Esophagus squamous epithelium (tissue), 5 donors: Measurements from ENCODE around the gene TLE3. TPM values are rescaled to one million over a fixed set of nuclear protein-coding genes. Genes with fewer than 3 reads are reported as not detected.

Source experiments
- DNase-seq: peaks from one replicate; lab custom pipeline; 2025; lab: John Stamatoyannopoulos, UW
- H3K27ac ChIP-seq, 4 donors: fragments of 200-600 bp; sonication (generic); one replicate each; pipeline ENCODE4 v1.5.1; 2016 to 2019; ENCODE audit warnings: mild to moderate bottlenecking in 1 of 4
- H3K27me3 ChIP-seq, 4 donors: fragments of 200-600 bp; sonication (generic); 1 replicate in 3 of 4; 2 replicates in 1 of 4; pipeline versions ENCODE4 v1.5.1 to v1.6.0; 2017 to 2021; ENCODE audit warnings: antibody characterized with exemption in 1 of 4
- H3K36me3 ChIP-seq, 3 donors: fragments of 200-600 bp; sonication (generic); one replicate each; pipeline ENCODE4 v1.5.1; 2016 to 2019
- H3K4me1 ChIP-seq, 3 donors: fragments of 200-600 bp; sonication (generic); one replicate each; pipeline ENCODE4 v1.5.1; 2017 to 2019
- H3K4me3 ChIP-seq, 4 donors: fragments of 200-600 bp; sonication (generic); 1 replicate in 3 of 4; 2 replicates in 1 of 4; pipeline ENCODE4 v1.5.1; 2016 to 2019; ENCODE audit warnings: mild to moderate bottlenecking in 2 of 4, moderate library complexity in 1 of 4
- H3K9me3 ChIP-seq, 3 donors: fragments of 200-600 bp; sonication (generic); one replicate each; pipeline ENCODE4 v1.5.1; 2016 to 2019
- CTCF ChIP-seq, 6 experiments: fragments of 450-650 bp in 4 of 6; fragments of 200-600 bp in 2 of 6; sonication (generic) in 2 of 6; IDR thresholded peaks; one replicate each; pipeline ENCODE4 v1.5.1; 2016 to 2019; ENCODE audit warnings: antibody characterized with exemption in 6 of 6, mild to moderate bottlenecking in 4 of 6, moderate library complexity in 4 of 6
- POLR2A ChIP-seq, 4 donors: fragments of 450-650 bp; IDR thresholded peaks; one replicate each; pipeline ENCODE4 v1.6.1; 2017; ENCODE audit warnings: antibody characterized with exemption in 4 of 4, mild to moderate bottlenecking in 4 of 4, moderate library complexity in 3 of 4
- WGBS, 2 donors: methylation state at CpG; one replicate each; pipeline ENCODE4 v1.1.5; 2018; 5-methylcytosine and 5-hydroxymethylcytosine counted together
- intact Hi-C: fragments of 100-400 bp; cut with DNase I; formaldehyde crosslinking; loops from one replicate; pipeline ENCODE4 v1.15.0; 2022
- total RNA-seq, 4 donors: library from RNA; depleted of rRNA; stranded (reverse); fragments of >200 nt; gene quantifications; one replicate each; pipeline ENCODE4 v1.1.0, GENCODE V29; 2016
- donor health status: DM: yes; HTN: yes; CAD: no.

Gene TLE3
- total RNA-seq, 4 donors from 2014 or later, result 49.6 to 133 (median 64.4) TPM

GRCh38 chr15:70045045-70045444, 52.7 kb downstream of the TLE3 start:
- Histone ChIP-seq H3K36me3 (peaks cover 8 to 38% (median 9%) of the 10 kb centered on the region in 3 donors), H3K27me3 (no peaks in the 10 kb centered on the region), H3K9me3 (no peaks in the 10 kb centered on the region), H3K4me3 (no peak overlapping the region), H3K27ac (no peak overlapping the region), H3K4me1 (peaks cover 0 to 9% (median 3%) of the 10 kb centered on the region in 3 donors)
- no peak for DNase-seq
- intact Hi-C loops, result no loop called here
- TF ChIP-seq CTCF (IDR thresholded peaks at IDR 0.05) (no peak), POLR2A (IDR thresholded peaks at IDR 0.05) (no peak)

DNA sequence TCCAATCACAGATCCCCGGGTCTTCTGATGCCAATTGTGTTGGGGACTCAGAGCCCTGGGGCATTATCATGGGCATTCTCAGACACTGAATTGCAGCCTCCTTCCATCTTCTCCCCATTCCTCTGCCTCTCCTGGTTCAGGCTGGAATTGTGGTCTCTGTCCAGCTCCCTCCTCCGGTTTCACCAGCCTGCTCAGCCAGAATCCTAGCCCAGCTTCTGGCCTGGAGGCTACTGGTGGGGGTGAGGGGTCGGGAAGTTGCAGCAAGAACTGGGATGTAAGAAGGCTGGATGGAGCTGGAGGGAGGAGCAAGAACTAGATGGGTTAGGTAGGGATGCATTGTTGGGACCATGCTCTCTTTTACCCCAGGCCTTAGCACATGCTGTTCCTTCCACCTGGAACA, 53.5 kb downstream of the TLE3 start:
- Histone ChIP-seq H3K4me1 (peaks cover 0 to 9% (median 3%) of the 10 kb centered on the region in 3 donors), H3K27ac (no peak overlapping the region), H3K4me3 (no peak overlapping the region), H3K36me3 (peaks cover 0 to 29% (median under 1%) of the 10 kb centered on the region in 3 donors), H3K27me3 (no peaks in the 10 kb centered on the region), H3K9me3 (no peaks in the 10 kb centered on the region)
- intact Hi-C loops, result no loop called here
- WGBS, 2 donors, result 85 to 100% methylated on average over 1 to 2 of the region's 3 CpGs
- DNase-seq, result no peak
- no peak for TF ChIP-seq CTCF (IDR thresholded peaks at IDR 0.05)
- TF ChIP-seq POLR2A (IDR thresholded peaks at IDR 0.05), result no peak

DNA sequence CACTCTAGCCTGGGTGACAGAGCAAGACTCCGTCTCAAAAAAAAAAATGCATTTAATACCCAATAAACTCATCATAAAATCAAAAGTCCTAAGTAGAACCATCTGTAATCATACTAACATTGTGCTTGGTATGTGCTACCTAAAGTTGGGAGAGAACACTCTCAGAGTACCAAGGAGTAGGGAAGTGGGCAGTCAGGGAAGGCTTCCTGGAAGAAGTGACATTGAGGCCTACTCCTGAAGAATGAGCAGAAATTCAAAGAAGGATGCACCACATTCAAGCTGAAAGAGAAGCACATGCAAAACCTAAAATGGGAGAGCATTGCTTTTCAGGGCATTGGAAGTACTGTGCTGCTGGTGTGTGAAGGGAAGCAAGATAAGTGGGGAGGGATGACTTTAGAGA, 54.1 kb downstream of the TLE3 start:
- intact Hi-C loops, result no loop called here
- no peak overlapping the region for H3K27ac ChIP-seq
- H3K9me3 ChIP-seq, result no peaks in the 10 kb centered on the region
- 100% methylated on average over 1 of the region's 1 CpG for WGBS, 2 donors
- no peak overlapping the region for H3K4me3 ChIP-seq
- no peaks in the 10 kb centered on the region for H3K27me3 ChIP-seq
- TF ChIP-seq CTCF (IDR thresholded peaks at IDR 0.05), result no peak
- no peak for TF ChIP-seq POLR2A (IDR thresholded peaks at IDR 0.05)
- H3K36me3 ChIP-seq, result peaks cover 0 to 24% (median 0%) of the 10 kb centered on the region in 3 donors
- no peak for DNase-seq
- peaks cover 0 to 8% (median 3%) of the 10 kb centered on the region in 3 donors for H3K4me1 ChIP-seq

DNA sequence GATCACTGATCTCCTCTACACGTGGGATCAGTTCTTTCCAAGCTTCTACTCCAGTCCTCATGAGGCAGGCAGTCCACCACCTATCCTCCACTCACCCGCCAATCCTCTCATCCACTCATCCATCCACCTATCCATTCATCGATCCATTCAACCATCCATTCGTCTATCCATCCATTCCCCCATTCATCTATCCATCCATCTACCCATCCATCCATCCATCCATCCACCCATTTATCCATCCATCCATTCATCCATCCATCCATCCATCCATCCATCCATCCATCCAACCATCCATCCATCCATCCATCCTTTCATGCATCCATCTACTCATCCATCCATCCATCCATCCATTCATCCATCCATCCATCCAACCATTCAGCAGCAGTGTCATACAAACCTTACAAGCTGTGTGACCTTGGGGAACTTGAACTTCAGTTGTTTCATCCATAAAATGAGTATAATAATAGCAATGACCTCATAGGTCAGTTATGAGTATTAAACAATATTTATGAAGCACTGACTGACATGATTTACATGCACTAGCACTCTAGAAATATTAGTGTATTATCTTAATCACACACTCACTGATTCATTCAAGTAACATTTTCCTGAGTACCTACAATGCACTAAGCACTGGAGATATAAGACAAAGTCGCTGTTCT, 55.0 kb downstream of the TLE3 start:
- intact Hi-C loops, result no loop called here
- Histone ChIP-seq H3K4me3 (no peak overlapping the region), H3K4me1 (no peaks in the 10 kb centered on the region), H3K27ac (no peak overlapping the region), H3K9me3 (no peaks in the 10 kb centered on the region), H3K36me3 (peaks cover 0 to 15% (median 0%) of the 10 kb centered on the region in 3 donors), H3K27me3 (no peaks in the 10 kb centered on the region)
- no peak for DNase-seq
- TF ChIP-seq CTCF (IDR thresholded peaks at IDR 0.05), result no peak
- no peak for TF ChIP-seq POLR2A (IDR thresholded peaks at IDR 0.05)
- WGBS, 2 donors, result 90 to 96% methylated on average over 5 of the region's 5 CpGs

DNA sequence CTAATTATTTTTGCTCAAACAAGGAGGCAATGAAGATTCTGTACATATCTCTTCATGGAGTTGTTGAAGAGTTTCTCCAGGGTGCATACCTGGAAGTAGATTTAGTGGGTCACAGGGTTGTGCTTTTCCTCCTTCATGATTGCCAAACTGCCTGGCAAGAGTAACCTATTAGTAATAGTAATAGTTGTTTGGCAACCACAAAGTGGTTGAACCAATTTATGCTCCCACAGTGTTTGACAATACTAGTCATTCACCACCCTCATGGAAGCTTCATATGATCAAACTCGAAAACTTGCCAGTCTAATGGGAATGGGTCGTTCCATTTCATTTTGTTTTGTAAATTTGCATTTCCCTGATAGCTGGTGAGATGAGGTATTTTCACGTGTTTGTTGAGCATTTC, 57.8 kb downstream of the TLE3 start:
- no peak overlapping the region for H3K27ac ChIP-seq
- H3K9me3 ChIP-seq, result no peaks in the 10 kb centered on the region
- peaks cover 0 to 8% (median 0%) of the 10 kb centered on the region in 4 donors for H3K27me3 ChIP-seq
- H3K4me1 ChIP-seq, result no peaks in the 10 kb centered on the region
- intact Hi-C loops, result no loop called here
- no peak for DNase-seq
- H3K4me3 ChIP-seq, result no peak overlapping the region
- WGBS, 2 donors, result 59 to 72% methylated on average over 3 of the region's 3 CpGs
- TF ChIP-seq CTCF (IDR thresholded peaks at IDR 0.05), result no peak
- no peak for TF ChIP-seq POLR2A (IDR thresholded peaks at IDR 0.05)
- H3K36me3 ChIP-seq, result no peaks in the 10 kb centered on the region
